Transverse colon (tissue), 4 donors: ENCODE measurements around the gene TMEM200A. TPM values are rescaled to one million over a fixed set of nuclear protein-coding genes. Genes with fewer than 3 reads are reported as not detected.

Source experiments
- DNase-seq: peaks from one replicate; pipeline ENCODE4 v3.0.0-alpha.2; 2019
- H3K27ac ChIP-seq, 4 donors: fragments of 200-600 bp; sonication (generic); 2 replicates each; pipeline ENCODE4 v1.5.1; 2016 to 2018; ENCODE audit warnings: inconsistent platforms in 4 of 4
- H3K27me3 ChIP-seq: fragments of 200-600 bp; sonication (generic); 2 replicates; pipeline ENCODE4 v1.5.1; 2017; ENCODE audit warnings: inconsistent platforms
- H3K36me3 ChIP-seq, 4 donors: fragments of 200-600 bp; sonication (generic); 2 replicates each; pipeline ENCODE4 v1.5.1; 2017 to 2019; ENCODE audit warnings: inconsistent platforms in 4 of 4
- H3K4me1 ChIP-seq, 4 donors: fragments of 200-600 bp; sonication (generic); 2 replicates each; pipeline ENCODE4 v1.5.1; 2017 to 2020; ENCODE audit warnings: inconsistent platforms in 4 of 4
- H3K4me3 ChIP-seq, 4 donors: fragments of 200-600 bp; sonication (generic); 1 replicate in 1 of 4; 2 replicates in 3 of 4; pipeline versions ENCODE4 v1.5.1 to v1.6.1; 2017 to 2019; ENCODE audit warnings: inconsistent platforms in 4 of 4
- H3K9me3 ChIP-seq, 2 donors: fragments of 200-600 bp; sonication (generic); 2 replicates each; pipeline ENCODE4 v1.5.1; 2017 to 2019; ENCODE audit warnings: inconsistent platforms in 2 of 2
- CTCF ChIP-seq, 5 experiments: fragments of 200-600 bp in 3 of 5; fragments of 450-650 bp in 2 of 5; sonication (generic) in 3 of 5; IDR thresholded peaks; 1 replicate in 2 of 5; 2 replicates in 3 of 5; pipeline ENCODE4 v1.5.1; 2016 to 2017; ENCODE audit warnings: antibody characterized with exemption in 5 of 5, inconsistent platforms in 3 of 5, mild to moderate bottlenecking in 2 of 5, moderate library complexity in 1 of 5
- EP300 ChIP-seq: sonication (generic); formaldehyde crosslinking; IDR thresholded peaks from one replicate; pipeline ENCODE4 v1.6.1; 2017; ENCODE audit warnings: antibody characterized with exemption, low read depth
- POLR2A ChIP-seq: fragments of 450-650 bp; IDR thresholded peaks from one replicate; pipeline ENCODE4 v1.6.1; 2016; ENCODE audit warnings: antibody characterized with exemption, mild to moderate bottlenecking, moderate library complexity
- POLR2AphosphoS5 ChIP-seq, 3 donors: sonication (generic); formaldehyde crosslinking; IDR thresholded peaks; one replicate each; pipeline ENCODE4 v1.6.1; 2016; ENCODE audit warnings: antibody characterized with exemption in 3 of 3
- WGBS, 2 donors: methylation state at CpG; one replicate each; pipeline ENCODE4 v1.1.5; 2018; ENCODE audit warnings: low coverage in 1 of 2; 5-methylcytosine and 5-hydroxymethylcytosine counted together
- in situ Hi-C, 4 donors: fragments of 200-750 bp; cut with MboI; loops; one replicate each; pipeline versions ENCODE4 v1.15.0 to v1.15.1; 2017; ENCODE audit warnings: low sequenced_read_pairs in 3 of 4, low pct_ligation_motif_present in 1 of 4, low pct_unique_long_range_greater_than_20kb in 1 of 4
- intact Hi-C: fragments of 100-400 bp; cut with DNase I; formaldehyde crosslinking; loops from one replicate; pipeline ENCODE4 v1.15.1; 2023; ENCODE audit warnings: low total_unique reads
- total RNA-seq, 4 donors: library from RNA; depleted of rRNA; stranded (reverse); fragments of >200 nt; gene quantifications; one replicate each; pipeline ENCODE4 v1.1.0, GENCODE V29; 2016

Gene TMEM200A
- total RNA-seq, 4 donors from 2014 or later = 0.20 to 19.5 (median 16.0) TPM

- H3K4me3 ChIP-seq = no peak overlapping the region
- no peak for DNase-seq
- no peaks in the 10 kb centered on the region for H3K4me1 ChIP-seq
- 83 to 94% methylated on average over 4 of the region's 4 CpGs for WGBS, 2 donors
- H3K27me3 ChIP-seq = no peaks in the 10 kb centered on the region
- TF ChIP-seq CTCF (IDR thresholded peaks at IDR 0.05) (no peak), EP300 (no peak), POLR2AphosphoS5 (IDR thresholded peaks at IDR 0.05) (no peak)
- H3K9me3 ChIP-seq = no peaks in the 10 kb centered on the region
- H3K36me3 ChIP-seq = no peaks in the 10 kb centered on the region
- in situ Hi-C loops = no loop called here
- H3K27ac ChIP-seq = no peak overlapping the region
- intact Hi-C loops = no loop called here
Observed at GRCh38 chr6:130420911-130421310, 55.1 kb downstream of the TMEM200A start.

- TF ChIP-seq CTCF (IDR thresholded peaks at IDR 0.05) = no peak
- TF ChIP-seq POLR2A = no peak
- TF ChIP-seq EP300 = no peak
- TF ChIP-seq POLR2AphosphoS5 (IDR thresholded peaks at IDR 0.05) = no peak
- intact Hi-C loops (no loop called here), in situ Hi-C loops (no loop called here)
- no peak overlapping the region for H3K27ac ChIP-seq
- H3K4me3 ChIP-seq = no peak overlapping the region
- H3K9me3 ChIP-seq = no peaks in the 10 kb centered on the region
- no peak for DNase-seq
- no peaks in the 10 kb centered on the region for H3K36me3 ChIP-seq
- 78 to 84% methylated on average over 1 of the region's 1 CpG for WGBS, 2 donors
- no peaks in the 10 kb centered on the region for H3K27me3 ChIP-seq
- no peaks in the 10 kb centered on the region for H3K4me1 ChIP-seq
Observed at GRCh38 chr6:130421585-130421984, 55.8 kb downstream of the TMEM200A start.

- Histone ChIP-seq H3K27me3 (no peaks in the 10 kb centered on the region), H3K9me3 (no peaks in the 10 kb centered on the region), H3K27ac (no peak overlapping the region), H3K4me1 (no peaks in the 10 kb centered on the region), H3K4me3 (no peak overlapping the region), H3K36me3 (no peaks in the 10 kb centered on the region)
- TF ChIP-seq POLR2A (no peak), POLR2AphosphoS5 (IDR thresholded peaks at IDR 0.05) (no peak), CTCF (IDR thresholded peaks at IDR 0.05) (no peak), EP300 (no peak)
- no peak for DNase-seq
- intact Hi-C loops = no loop called here
- in situ Hi-C loops = no loop called here
- WGBS, 2 donors = 92 to 100% methylated on average over 3 of the region's 3 CpGs
Observed at GRCh38 chr6:130423044-130423443, 57.2 kb downstream of the TMEM200A start.

- no peak overlapping the region for H3K27ac ChIP-seq
- no peaks in the 10 kb centered on the region for H3K27me3 ChIP-seq
- in situ Hi-C loops (no loop called here), intact Hi-C loops (no loop called here)
- TF ChIP-seq POLR2AphosphoS5 (IDR thresholded peaks at IDR 0.05) = no peak
- no peak for TF ChIP-seq POLR2A
- no peak overlapping the region for H3K4me3 ChIP-seq
- H3K9me3 ChIP-seq = no peaks in the 10 kb centered on the region
- no peak for DNase-seq
- H3K4me1 ChIP-seq = no peaks in the 10 kb centered on the region
- no peaks in the 10 kb centered on the region for H3K36me3 ChIP-seq
- WGBS, 2 donors = 70 to 76% methylated on average over 2 of the region's 2 CpGs
Observed at GRCh38 chr6:130424710-130425109, 58.9 kb downstream of the TMEM200A start.

GRCh38 chr6:130425537-130425936, 59.7 kb downstream of the TMEM200A start:
- TF ChIP-seq POLR2AphosphoS5 (IDR thresholded peaks at IDR 0.05) (no peak), EP300 (no peak), CTCF (IDR thresholded peaks at IDR 0.05) (no peak), POLR2A (no peak)
- WGBS, 2 donors = 79 to 100% methylated on average over 1 of the region's 1 CpG
- Histone ChIP-seq H3K27ac (no peak overlapping the region), H3K36me3 (no peaks in the 10 kb centered on the region), H3K4me3 (no peak overlapping the region), H3K9me3 (no peaks in the 10 kb centered on the region), H3K4me1 (no peaks in the 10 kb centered on the region), H3K27me3 (no peaks in the 10 kb centered on the region)
- intact Hi-C loops (no loop called here), in situ Hi-C loops (no loop called here)
- no peak for DNase-seq
